ENCODE data around the gene DSC2. TPM values are rescaled to one million over a fixed set of nuclear protein-coding genes. Genes with fewer than 3 reads are reported as not detected.

Gene DSC2
- total and polyA plus RNA-seq, 5 experiments from 2014 or later, result not detected

DNA sequence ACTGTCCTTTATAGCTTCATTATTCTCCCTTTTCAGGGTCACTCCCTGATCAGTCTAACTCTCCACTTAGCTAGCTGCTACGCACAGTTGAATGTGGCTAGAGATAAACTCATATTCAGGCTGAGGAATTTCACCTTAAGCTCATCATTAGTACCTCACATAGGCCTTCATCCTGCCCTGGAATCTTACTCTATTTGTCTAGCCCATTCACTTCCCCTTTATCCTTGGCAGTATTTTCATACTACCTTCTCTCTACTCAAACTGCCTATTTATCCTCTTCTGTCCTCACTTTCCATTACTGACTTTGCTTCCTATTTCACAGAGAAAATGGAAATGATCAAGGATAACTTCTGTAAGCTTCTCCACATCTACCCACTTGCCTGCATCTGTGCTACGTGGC is 10.6 kb upstream of the DSC2 start:
- Mint-ChIP-seq H3K4me1 (no peaks in the 10 kb centered on the region), H3K27ac (no peak overlapping the region), H3K4me3 (no peak overlapping the region), H3K9me3 (peaks cover 0 to 6% (median 0%) of the 10 kb centered on the region in 9 donors), H3K27me3 (no peaks in the 10 kb centered on the region), H3K36me3 (no peaks in the 10 kb centered on the region)
- DNase-seq, result no peak
- POLR2A ChIA-PET, result no interaction called here
- no peak for ATAC-seq

- ATAC-seq (no peak), DNase-seq (no peak)
- Mint-ChIP-seq H3K36me3 (peaks cover 0 to 5% (median 0%) of the 10 kb centered on the region in 3 donors), H3K27ac (no peak overlapping the region), H3K4me3 (no peak overlapping the region), H3K27me3 (peaks cover 7 to 23% (median 16%) of the 10 kb centered on the region in 5 donors), H3K4me1 (peaks cover 0 to under 1% (median 0%) of the 10 kb centered on the region in 4 donors), H3K9me3 (peaks cover 0 to 5% (median 0%) of the 10 kb centered on the region in 9 donors)
- POLR2A ChIA-PET, result no interaction called here
These were observed 3.5 kb upstream of the DSC2 start for GRCh38 chr18:31105733-31106132.

DNA sequence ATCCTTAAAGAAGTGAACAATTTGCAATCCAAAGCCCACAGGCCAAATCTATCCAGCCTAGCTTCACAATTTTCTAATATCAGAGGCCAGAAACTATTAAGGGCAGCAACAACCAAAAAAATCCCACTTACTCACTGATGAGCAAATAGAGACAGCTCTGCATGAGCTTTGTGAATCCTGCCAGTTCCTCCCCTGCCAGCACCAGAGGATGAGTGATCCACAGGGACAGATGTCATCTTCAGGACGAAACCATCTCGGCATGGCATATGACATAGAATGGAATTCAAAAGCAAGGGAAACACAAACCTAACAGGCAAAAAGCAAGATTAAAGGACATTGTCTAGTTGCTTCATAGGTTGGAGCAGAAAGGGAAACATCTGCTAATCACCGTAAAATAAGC is 2.2 kb upstream of the DSC2 start:
- Mint-ChIP-seq H3K9me3 (peaks cover 0 to 14% (median 1%) of the 10 kb centered on the region in 9 donors), H3K36me3 (peaks cover 0 to 14% (median 0%) of the 10 kb centered on the region in 3 donors), H3K27ac (no peak overlapping the region), H3K4me1 (peaks cover 0 to 5% (median 1%) of the 10 kb centered on the region in 4 donors), H3K27me3 (peaks cover 17 to 35% (median 27%) of the 10 kb centered on the region in 5 donors), H3K4me3 (no peak overlapping the region)
- DNase-seq (no peak), ATAC-seq (no peak)
- POLR2A ChIA-PET, result no interaction called here

GRCh38 chr18:31103423-31103822 is 1.2 kb upstream of the DSC2 start:
- Mint-ChIP-seq H3K4me3 (no peak overlapping the region), H3K27me3 (peaks cover 20 to 46% (median 32%) of the 10 kb centered on the region in 5 donors), H3K27ac (no peak overlapping the region), H3K4me1 (peaks cover 0 to 5% (median 1%) of the 10 kb centered on the region in 4 donors), H3K9me3 (peaks cover 0 to 24% (median 3%) of the 10 kb centered on the region in 9 donors), H3K36me3 (peaks cover 0 to 16% (median 0%) of the 10 kb centered on the region in 3 donors)
- POLR2A ChIA-PET, result no interaction called here
- DNase-seq, result no peak
- no peak for ATAC-seq

GRCh38 chr18:31102941-31103340 is 720 bp upstream of the DSC2 start:
- Mint-ChIP-seq H3K27me3 (peaks cover 20 to 46% (median 32%) of the 10 kb centered on the region in 5 donors), H3K36me3 (peaks cover 0 to 16% (median 0%) of the 10 kb centered on the region in 3 donors), H3K4me1 (peaks cover 0 to 5% (median 1%) of the 10 kb centered on the region in 4 donors), H3K9me3 (peaks cover 0 to 24% (median 3%) of the 10 kb centered on the region in 9 donors), H3K4me3 (no peak overlapping the region), H3K27ac (no peak overlapping the region)
- POLR2A ChIA-PET, result no interaction called here
- ATAC-seq (no peak), DNase-seq (no peak)

DNA sequence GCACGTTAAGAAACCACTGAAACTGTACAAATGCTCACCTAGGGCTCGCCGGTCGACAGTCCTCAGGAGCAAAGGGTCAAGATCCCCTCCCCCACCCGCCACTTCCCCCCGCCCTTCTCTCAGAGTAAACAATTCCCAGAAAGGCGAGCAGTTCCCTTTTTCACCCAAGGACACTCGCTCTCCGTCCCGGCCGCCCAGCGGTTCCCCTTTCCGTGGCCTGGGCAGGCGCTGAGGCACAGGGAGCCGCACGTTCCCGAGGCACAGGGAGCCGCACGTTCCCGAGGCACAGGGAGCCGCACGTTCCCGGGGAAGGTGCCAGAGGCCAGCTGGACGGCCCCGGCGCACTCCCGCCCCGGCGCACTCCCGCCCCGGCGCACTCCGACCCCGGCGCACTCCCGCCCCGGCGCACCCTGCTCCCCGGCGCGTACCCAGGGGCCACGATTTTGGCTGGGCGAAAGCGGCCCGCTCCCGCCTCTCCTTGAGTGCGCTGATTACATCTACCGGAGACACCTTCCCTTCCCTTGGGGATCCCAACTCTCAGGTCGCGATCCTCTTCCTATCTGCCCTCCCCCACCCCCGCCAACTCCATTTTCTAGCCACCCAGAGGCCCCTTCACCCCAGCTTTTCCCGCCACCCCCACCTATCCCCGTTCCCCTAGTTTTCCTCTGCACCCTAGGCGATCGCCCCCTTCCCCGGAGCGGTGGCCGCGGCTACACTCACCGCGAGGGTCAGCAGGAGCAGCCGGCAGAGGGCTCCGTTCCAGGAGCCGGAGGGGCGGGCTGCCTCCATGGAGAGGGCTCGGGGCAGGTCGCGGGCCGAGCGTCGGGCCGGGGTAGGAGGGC is 817 bp downstream of the DSC2 start:
- Mint-ChIP-seq H3K27ac (no peak overlapping the region), H3K4me1 (peaks cover 0 to 5% (median 1%) of the 10 kb centered on the region in 4 donors), H3K4me3 (peak overlapping the region in 8 of 10 donors; percentile 30 to 82 (median 51)), H3K27me3 (peaks cover 20 to 46% (median 34%) of the 10 kb centered on the region in 5 donors), H3K36me3 (peaks cover 0 to 16% (median 0%) of the 10 kb centered on the region in 3 donors), H3K9me3 (peaks cover 0 to 28% (median 3%) of the 10 kb centered on the region in 9 donors)
- peak; percentile 32 to 41 for ATAC-seq
- DNase-seq, result no peak
- POLR2A ChIA-PET, result no interaction called here

DNA sequence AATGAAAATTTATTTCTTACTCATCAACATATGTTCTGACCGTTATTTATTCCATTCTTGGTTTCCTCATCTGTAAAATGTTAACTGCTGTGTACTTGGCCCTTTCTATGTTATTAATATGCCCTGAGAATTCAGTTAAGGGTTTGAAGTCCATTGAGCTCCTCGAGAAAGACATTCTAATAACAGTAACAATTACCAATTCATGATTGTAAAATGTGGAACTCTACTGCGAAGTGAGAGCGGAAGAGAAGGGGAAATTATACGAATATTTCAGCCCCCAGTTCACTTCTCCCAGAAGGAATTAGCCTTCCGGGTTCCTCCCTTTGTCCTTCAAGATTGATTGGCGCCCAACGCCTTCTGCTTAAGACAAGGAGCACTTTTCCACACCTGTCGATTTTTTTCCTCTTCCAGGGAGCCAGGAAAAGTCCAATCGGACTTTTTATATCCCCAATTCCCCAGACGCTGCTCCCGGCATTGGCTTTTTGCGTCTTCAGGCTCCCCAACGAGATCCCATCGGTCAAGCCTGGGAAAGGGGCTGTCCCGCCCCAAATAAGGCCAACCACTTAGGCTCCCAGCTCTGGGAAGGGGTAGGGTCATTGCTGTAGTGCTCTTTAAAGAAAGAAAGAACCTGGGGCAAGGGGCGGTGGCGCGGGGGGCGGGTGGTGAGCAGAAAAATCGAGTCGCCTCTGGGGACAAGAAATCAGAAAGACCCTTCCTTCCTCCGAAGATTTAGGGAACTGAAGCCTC is 1.6 kb downstream of the DSC2 start:
- peaks cover 0 to 16% (median 0%) of the 10 kb centered on the region in 3 donors for H3K36me3 Mint-ChIP-seq
- DNase-seq (no peak), ATAC-seq (no peak)
- H3K4me1 Mint-ChIP-seq, result peaks cover 0 to 5% (median 1%) of the 10 kb centered on the region in 4 donors
- H3K9me3 Mint-ChIP-seq, result peaks cover 0 to 28% (median 4%) of the 10 kb centered on the region in 9 donors
- H3K4me3 Mint-ChIP-seq, result peak overlapping the region in 9 of 10 donors; percentile 12 to 80 (median 48)
- peaks cover 20 to 46% (median 34%) of the 10 kb centered on the region in 5 donors for H3K27me3 Mint-ChIP-seq
- H3K27ac Mint-ChIP-seq, result no peak overlapping the region
- POLR2A ChIA-PET, result no interaction called here

- ATAC-seq, result no peak
- peaks cover 0 to 21% (median 0%) of the 10 kb centered on the region in 3 donors for H3K36me3 Mint-ChIP-seq
- H3K4me3 Mint-ChIP-seq, result peak overlapping the region in 1 of 10 donors; percentile 3
- H3K9me3 Mint-ChIP-seq, result peaks cover 0 to 28% (median 4%) of the 10 kb centered on the region in 9 donors
- no peak overlapping the region for H3K27ac Mint-ChIP-seq
- POLR2A ChIA-PET, result no interaction called here
- peaks cover 0 to 5% (median 1%) of the 10 kb centered on the region in 4 donors for H3K4me1 Mint-ChIP-seq
- H3K27me3 Mint-ChIP-seq, result peaks cover 18 to 46% (median 32%) of the 10 kb centered on the region in 5 donors
- no peak for DNase-seq
These were observed 2.6 kb downstream of the DSC2 start for GRCh38 chr18:31099450-31100230.

DNA sequence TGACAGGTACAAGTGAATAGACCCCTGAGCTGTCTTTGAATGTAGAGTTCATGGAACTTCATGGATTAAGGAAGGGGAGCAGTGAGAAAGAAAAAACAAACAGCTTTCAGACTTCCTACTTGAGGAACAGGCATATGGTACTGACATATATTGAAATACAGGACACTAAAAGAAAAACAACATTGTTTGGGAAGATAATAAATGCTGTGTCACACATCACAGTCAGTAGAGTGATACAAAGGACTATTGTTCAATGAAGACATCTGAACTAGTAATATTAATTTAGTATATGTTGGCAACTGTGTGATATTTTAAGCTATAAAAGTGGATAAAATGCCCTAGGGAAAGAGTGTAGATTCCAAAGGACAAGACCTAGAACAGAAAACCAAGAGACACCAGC is 3.3 kb downstream of the DSC2 start:
- POLR2A ChIA-PET, result no interaction called here
- H3K36me3 Mint-ChIP-seq, result peaks cover 0 to 21% (median 0%) of the 10 kb centered on the region in 3 donors
- H3K27ac Mint-ChIP-seq, result no peak overlapping the region
- H3K4me1 Mint-ChIP-seq, result peaks cover 0 to 5% (median 1%) of the 10 kb centered on the region in 4 donors
- no peak overlapping the region for H3K4me3 Mint-ChIP-seq
- peaks cover 18 to 46% (median 32%) of the 10 kb centered on the region in 5 donors for H3K27me3 Mint-ChIP-seq
- ATAC-seq, result no peak
- H3K9me3 Mint-ChIP-seq, result peaks cover 0 to 28% (median 4%) of the 10 kb centered on the region in 9 donors
- no peak for DNase-seq

- POLR2A ChIA-PET, result no interaction called here
These were observed 4.6 kb downstream of the DSC2 start for GRCh38 chr18:31097666-31098065.

GRCh38 chr18:31093880-31094279 is 8.3 kb downstream of the DSC2 start:
- Mint-ChIP-seq H3K4me3 (no peak overlapping the region), H3K27me3 (peaks cover 0 to 11% (median 3%) of the 10 kb centered on the region in 5 donors), H3K9me3 (peaks cover 0 to 19% (median 5%) of the 10 kb centered on the region in 9 donors), H3K4me1 (no peaks in the 10 kb centered on the region), H3K36me3 (peaks cover 0 to 4% (median 0%) of the 10 kb centered on the region in 3 donors), H3K27ac (no peak overlapping the region)
- POLR2A ChIA-PET, result no interaction called here
- DNase-seq (no peak), ATAC-seq (no peak)

More at GRCh38 chr18:31097666-31098065, 4.6 kb downstream of the DSC2 start:
- Mint-ChIP-seq H3K9me3 (peaks cover 2 to 26% (median 4%) of the 10 kb centered on the region in 9 donors), H3K36me3 (peaks cover 0 to 16% (median 0%) of the 10 kb centered on the region in 3 donors), H3K4me1 (peaks cover 0 to 5% (median 1%) of the 10 kb centered on the region in 4 donors), H3K27ac (no peak overlapping the region), H3K27me3 (peaks cover 13 to 34% (median 29%) of the 10 kb centered on the region in 5 donors), H3K4me3 (no peak overlapping the region)
- ATAC-seq, result no peak
- no peak for DNase-seq

- Mint-ChIP-seq H3K27me3 (peaks cover 0 to 8% (median 0%) of the 10 kb centered on the region in 5 donors), H3K36me3 (peaks cover 0 to 4% (median 0%) of the 10 kb centered on the region in 3 donors), H3K27ac (no peak overlapping the region), H3K4me3 (no peak overlapping the region), H3K9me3 (peaks cover 0 to 16% (median 4%) of the 10 kb centered on the region in 9 donors), H3K4me1 (no peaks in the 10 kb centered on the region)
- no peak for ATAC-seq
- DNase-seq, result no peak
- POLR2A ChIA-PET, result no interaction called here
These were observed 8.9 kb downstream of the DSC2 start for GRCh38 chr18:31093294-31093693.
